Esophagus squamous epithelium (tissue), 5 donors: ENCODE results near the gene CHST11. TPM values are rescaled to one million over a fixed set of nuclear protein-coding genes. Genes with fewer than 3 reads are reported as not detected.

Experiments used
- DNase-seq: peaks from one replicate; lab custom pipeline; 2025; lab: John Stamatoyannopoulos, UW
- H3K27ac ChIP-seq, 4 donors: fragments of 200-600 bp; sonication (generic); one replicate each; pipeline ENCODE4 v1.5.1; 2016 to 2019; ENCODE audit warnings: mild to moderate bottlenecking in 1 of 4
- H3K27me3 ChIP-seq, 4 donors: fragments of 200-600 bp; sonication (generic); 1 replicate in 3 of 4; 2 replicates in 1 of 4; pipeline versions ENCODE4 v1.5.1 to v1.6.0; 2017 to 2021; ENCODE audit warnings: antibody characterized with exemption in 1 of 4
- H3K36me3 ChIP-seq, 3 donors: fragments of 200-600 bp; sonication (generic); one replicate each; pipeline ENCODE4 v1.5.1; 2016 to 2019
- H3K4me1 ChIP-seq, 3 donors: fragments of 200-600 bp; sonication (generic); one replicate each; pipeline ENCODE4 v1.5.1; 2017 to 2019
- H3K4me3 ChIP-seq, 4 donors: fragments of 200-600 bp; sonication (generic); 1 replicate in 3 of 4; 2 replicates in 1 of 4; pipeline ENCODE4 v1.5.1; 2016 to 2019; ENCODE audit warnings: mild to moderate bottlenecking in 2 of 4, moderate library complexity in 1 of 4
- H3K9me3 ChIP-seq, 3 donors: fragments of 200-600 bp; sonication (generic); one replicate each; pipeline ENCODE4 v1.5.1; 2016 to 2019
- POLR2A ChIP-seq, 4 donors: fragments of 450-650 bp; IDR thresholded peaks; one replicate each; pipeline ENCODE4 v1.6.1; 2017; ENCODE audit warnings: antibody characterized with exemption in 4 of 4, mild to moderate bottlenecking in 4 of 4, moderate library complexity in 3 of 4
- whole genome bisulfite sequencing, 2 donors: methylation state at CpG; one replicate each; pipeline ENCODE4 v1.1.5; 2018; 5-methylcytosine and 5-hydroxymethylcytosine counted together
- intact Hi-C: fragments of 100-400 bp; cut with DNase I; formaldehyde crosslinking; loops from one replicate; pipeline ENCODE4 v1.15.0; 2022
- total RNA-seq, 4 donors: library from RNA; depleted of rRNA; stranded (reverse); fragments of >200 nt; gene quantifications; one replicate each; pipeline ENCODE4 v1.1.0, GENCODE V29; 2016
- TF ChIP-seq, protein P1 (sequence below), 6 experiments: fragments of 450-650 bp in 4 of 6; fragments of 200-600 bp in 2 of 6; sonication (generic) in 2 of 6; IDR thresholded peaks; one replicate each; pipeline ENCODE4 v1.5.1; 2016 to 2019; ENCODE audit warnings: antibody characterized with exemption in 6 of 6, mild to moderate bottlenecking in 4 of 6, moderate library complexity in 4 of 6
- donor health status: DM: yes; HTN: yes; CAD: no.

CHST11 gene
- total RNA-seq, 4 donors from 2014 or later, result 6.3 to 12.6 (median 10.3) TPM

- no peak for DNase-seq
- no peaks in the 10 kb centered on the region for H3K36me3 ChIP-seq
- H3K27me3 ChIP-seq, result no peaks in the 10 kb centered on the region
- TF ChIP-seq POLR2A (IDR thresholded peaks at IDR 0.05), result no peak
- TF ChIP-seq, protein P1, sequence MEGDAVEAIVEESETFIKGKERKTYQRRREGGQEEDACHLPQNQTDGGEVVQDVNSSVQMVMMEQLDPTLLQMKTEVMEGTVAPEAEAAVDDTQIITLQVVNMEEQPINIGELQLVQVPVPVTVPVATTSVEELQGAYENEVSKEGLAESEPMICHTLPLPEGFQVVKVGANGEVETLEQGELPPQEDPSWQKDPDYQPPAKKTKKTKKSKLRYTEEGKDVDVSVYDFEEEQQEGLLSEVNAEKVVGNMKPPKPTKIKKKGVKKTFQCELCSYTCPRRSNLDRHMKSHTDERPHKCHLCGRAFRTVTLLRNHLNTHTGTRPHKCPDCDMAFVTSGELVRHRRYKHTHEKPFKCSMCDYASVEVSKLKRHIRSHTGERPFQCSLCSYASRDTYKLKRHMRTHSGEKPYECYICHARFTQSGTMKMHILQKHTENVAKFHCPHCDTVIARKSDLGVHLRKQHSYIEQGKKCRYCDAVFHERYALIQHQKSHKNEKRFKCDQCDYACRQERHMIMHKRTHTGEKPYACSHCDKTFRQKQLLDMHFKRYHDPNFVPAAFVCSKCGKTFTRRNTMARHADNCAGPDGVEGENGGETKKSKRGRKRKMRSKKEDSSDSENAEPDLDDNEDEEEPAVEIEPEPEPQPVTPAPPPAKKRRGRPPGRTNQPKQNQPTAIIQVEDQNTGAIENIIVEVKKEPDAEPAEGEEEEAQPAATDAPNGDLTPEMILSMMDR (IDR thresholded peaks at IDR 0.05), result no peak
- intact Hi-C loops, result no loop called here
- WGBS, 2 donors, result 88 to 91% methylated on average over 6 to 10 of the region's 10 CpGs
- no peaks in the 10 kb centered on the region for H3K9me3 ChIP-seq
- H3K4me1 ChIP-seq, result peaks cover 0 to 22% (median 0%) of the 10 kb centered on the region in 3 donors
- H3K4me3 ChIP-seq, result no peak overlapping the region
- no peak overlapping the region for H3K27ac ChIP-seq
Observed at GRCh38 chr12:104517880-104518279, 61.1 kb downstream of the CHST11 start.

GRCh38 chr12:104519190-104520019 lies 62.7 kb downstream of the CHST11 start:
- TF ChIP-seq POLR2A (IDR thresholded peaks at IDR 0.05), result no peak
- TF ChIP-seq, protein P1 (IDR thresholded peaks at IDR 0.05), result no peak
- no peak overlapping the region for H3K27ac ChIP-seq
- no peaks in the 10 kb centered on the region for H3K36me3 ChIP-seq
- 63 to 66% methylated on average over 7 of the region's 7 CpGs for WGBS, 2 donors
- intact Hi-C loops, result no loop called here
- H3K4me1 ChIP-seq, result peaks cover 8 to 33% (median 12%) of the 10 kb centered on the region in 3 donors
- no peak for DNase-seq
- H3K9me3 ChIP-seq, result no peaks in the 10 kb centered on the region
- H3K27me3 ChIP-seq, result no peaks in the 10 kb centered on the region
- no peak overlapping the region for H3K4me3 ChIP-seq

DNA sequence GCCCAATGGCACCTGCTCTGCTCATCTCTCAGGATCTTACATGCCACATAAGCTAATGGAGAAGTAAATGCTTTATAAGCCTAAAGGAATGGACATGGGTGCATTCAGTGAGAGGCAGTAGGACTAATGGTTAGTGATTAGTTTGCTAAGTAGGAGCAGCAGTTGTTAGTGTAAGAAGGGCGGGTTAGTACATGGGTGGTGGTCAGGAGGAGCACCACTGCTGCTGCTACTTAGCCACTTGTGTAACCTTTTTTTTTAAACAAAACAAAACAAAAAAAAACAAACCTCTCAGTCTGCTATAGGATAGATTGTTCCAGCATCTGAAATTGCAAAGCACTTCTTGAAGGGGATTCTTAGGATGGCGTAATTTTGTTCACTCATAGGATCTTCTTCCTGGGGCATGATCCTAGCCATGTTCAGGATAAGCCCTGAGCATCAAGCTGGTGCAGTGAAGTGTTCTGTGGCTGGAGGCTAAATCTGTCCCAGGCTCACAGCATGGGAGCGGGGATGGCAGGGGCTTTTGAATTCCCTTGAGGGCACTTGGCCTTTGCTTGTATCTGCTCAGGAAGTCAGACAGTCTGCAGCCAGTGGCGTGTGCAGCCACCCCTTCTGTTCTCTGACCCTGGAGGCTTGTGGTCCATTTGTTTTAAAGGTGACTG lies 63.6 kb downstream of the CHST11 start:
- H3K4me1 ChIP-seq, result peaks cover 8 to 33% (median 12%) of the 10 kb centered on the region in 3 donors
- DNase-seq, result no peak
- WGBS, 2 donors, result 77% methylated on average over 4 of the region's 4 CpGs
- no peak overlapping the region for H3K27ac ChIP-seq
- intact Hi-C loops, result no loop called here
- no peaks in the 10 kb centered on the region for H3K27me3 ChIP-seq
- no peaks in the 10 kb centered on the region for H3K9me3 ChIP-seq
- no peaks in the 10 kb centered on the region for H3K36me3 ChIP-seq
- no peak overlapping the region for H3K4me3 ChIP-seq
- TF ChIP-seq, protein P1 (IDR thresholded peaks at IDR 0.05), result no peak
- TF ChIP-seq POLR2A (IDR thresholded peaks at IDR 0.05), result no peak

- no peak for TF ChIP-seq POLR2A (IDR thresholded peaks at IDR 0.05)
- TF ChIP-seq, protein P1 (IDR thresholded peaks at IDR 0.05), result no peak
- Histone ChIP-seq H3K4me1 (peaks cover 8 to 40% (median 12%) of the 10 kb centered on the region in 3 donors), H3K36me3 (no peaks in the 10 kb centered on the region), H3K27ac (no peak overlapping the region), H3K27me3 (no peaks in the 10 kb centered on the region), H3K9me3 (no peaks in the 10 kb centered on the region), H3K4me3 (no peak overlapping the region)
- intact Hi-C loops, result no loop called here
- 77 to 78% methylated on average over 5 of the region's 5 CpGs for WGBS, 2 donors
- no peak for DNase-seq
Observed at GRCh38 chr12:104521731-104522130, 65.0 kb downstream of the CHST11 start.
